Measurements from ENCODE around the gene DGKH.

DNA sequence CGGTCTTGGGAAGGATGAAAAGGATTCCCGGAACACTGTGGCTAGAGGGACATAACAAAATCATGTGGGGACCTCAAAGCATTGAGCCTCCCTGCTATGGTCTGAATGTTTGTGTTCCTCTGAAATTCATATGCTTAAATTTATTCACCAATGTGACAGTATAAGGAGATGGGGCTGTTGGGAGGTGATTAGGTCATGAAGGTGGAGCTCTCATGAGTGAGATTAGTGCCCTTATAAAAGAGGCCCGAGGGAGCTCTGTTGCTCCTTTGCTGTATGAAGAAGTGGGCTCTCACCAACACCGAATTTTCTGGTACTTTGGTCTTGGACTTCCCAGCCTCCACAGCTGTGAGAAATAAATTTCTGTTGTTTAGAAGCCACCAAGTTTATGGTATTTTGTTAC, 26.1 kb upstream of the DGKH start:
- TF ChIP-seq, protein P1, sequence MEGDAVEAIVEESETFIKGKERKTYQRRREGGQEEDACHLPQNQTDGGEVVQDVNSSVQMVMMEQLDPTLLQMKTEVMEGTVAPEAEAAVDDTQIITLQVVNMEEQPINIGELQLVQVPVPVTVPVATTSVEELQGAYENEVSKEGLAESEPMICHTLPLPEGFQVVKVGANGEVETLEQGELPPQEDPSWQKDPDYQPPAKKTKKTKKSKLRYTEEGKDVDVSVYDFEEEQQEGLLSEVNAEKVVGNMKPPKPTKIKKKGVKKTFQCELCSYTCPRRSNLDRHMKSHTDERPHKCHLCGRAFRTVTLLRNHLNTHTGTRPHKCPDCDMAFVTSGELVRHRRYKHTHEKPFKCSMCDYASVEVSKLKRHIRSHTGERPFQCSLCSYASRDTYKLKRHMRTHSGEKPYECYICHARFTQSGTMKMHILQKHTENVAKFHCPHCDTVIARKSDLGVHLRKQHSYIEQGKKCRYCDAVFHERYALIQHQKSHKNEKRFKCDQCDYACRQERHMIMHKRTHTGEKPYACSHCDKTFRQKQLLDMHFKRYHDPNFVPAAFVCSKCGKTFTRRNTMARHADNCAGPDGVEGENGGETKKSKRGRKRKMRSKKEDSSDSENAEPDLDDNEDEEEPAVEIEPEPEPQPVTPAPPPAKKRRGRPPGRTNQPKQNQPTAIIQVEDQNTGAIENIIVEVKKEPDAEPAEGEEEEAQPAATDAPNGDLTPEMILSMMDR (IDR thresholded peaks at IDR 0.05) = no peak
- TF ChIP-seq, protein P2, sequence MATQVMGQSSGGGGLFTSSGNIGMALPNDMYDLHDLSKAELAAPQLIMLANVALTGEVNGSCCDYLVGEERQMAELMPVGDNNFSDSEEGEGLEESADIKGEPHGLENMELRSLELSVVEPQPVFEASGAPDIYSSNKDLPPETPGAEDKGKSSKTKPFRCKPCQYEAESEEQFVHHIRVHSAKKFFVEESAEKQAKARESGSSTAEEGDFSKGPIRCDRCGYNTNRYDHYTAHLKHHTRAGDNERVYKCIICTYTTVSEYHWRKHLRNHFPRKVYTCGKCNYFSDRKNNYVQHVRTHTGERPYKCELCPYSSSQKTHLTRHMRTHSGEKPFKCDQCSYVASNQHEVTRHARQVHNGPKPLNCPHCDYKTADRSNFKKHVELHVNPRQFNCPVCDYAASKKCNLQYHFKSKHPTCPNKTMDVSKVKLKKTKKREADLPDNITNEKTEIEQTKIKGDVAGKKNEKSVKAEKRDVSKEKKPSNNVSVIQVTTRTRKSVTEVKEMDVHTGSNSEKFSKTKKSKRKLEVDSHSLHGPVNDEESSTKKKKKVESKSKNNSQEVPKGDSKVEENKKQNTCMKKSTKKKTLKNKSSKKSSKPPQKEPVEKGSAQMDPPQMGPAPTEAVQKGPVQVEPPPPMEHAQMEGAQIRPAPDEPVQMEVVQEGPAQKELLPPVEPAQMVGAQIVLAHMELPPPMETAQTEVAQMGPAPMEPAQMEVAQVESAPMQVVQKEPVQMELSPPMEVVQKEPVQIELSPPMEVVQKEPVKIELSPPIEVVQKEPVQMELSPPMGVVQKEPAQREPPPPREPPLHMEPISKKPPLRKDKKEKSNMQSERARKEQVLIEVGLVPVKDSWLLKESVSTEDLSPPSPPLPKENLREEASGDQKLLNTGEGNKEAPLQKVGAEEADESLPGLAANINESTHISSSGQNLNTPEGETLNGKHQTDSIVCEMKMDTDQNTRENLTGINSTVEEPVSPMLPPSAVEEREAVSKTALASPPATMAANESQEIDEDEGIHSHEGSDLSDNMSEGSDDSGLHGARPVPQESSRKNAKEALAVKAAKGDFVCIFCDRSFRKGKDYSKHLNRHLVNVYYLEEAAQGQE (IDR thresholded peaks at IDR 0.05; ENCODE audit: insufficient read depth in 1 of 2, low read depth in 2 of 2, low read length in 1 of 2) = no peak
- TF ChIP-seq POLR2AphosphoS5 (IDR thresholded peaks at IDR 0.05; ENCODE audit: low read depth, low read length) = no peak
- no peak for TF ChIP-seq SIN3A (IDR thresholded peaks at IDR 0.05; ENCODE audit: borderline replicate concordance, insufficient read depth, low read depth, low read length)
- no peak for TF ChIP-seq TCF7L2 (IDR thresholded peaks at IDR 0.05; ENCODE audit: low read depth, low read length)
